DMS53 treated with DMSO at 0.1 percent for 48 hours (cell line): ENCODE results near the gene SCTR.
A peak's percentile ranks its signal among the peaks of the same experiment; 100 is the strongest.

Experiments
- DNase-seq: peaks from one replicate; lab custom pipeline; 2025; ENCODE audit not compliant: unreplicated experiment; lab: John Stamatoyannopoulos, UW

The SCTR gene

GRCh38 chr2:119523952-119524694 is at the start of gene SCTR:
Gene SCTR (minus strand): TSS chr2:119524483. CDS start chr2:119524226, 257 bp downstream.
- DNase-seq = peak; percentile 13

GRCh38 chr2:119567292-119567691 is 43.0 kb upstream of the SCTR start:
- no peak for DNase-seq

- DNase-seq = no peak
Measured at GRCh38 chr2:119565481-119565880, 41.2 kb upstream of the SCTR start.

GRCh38 chr2:119553687-119554344 is 29.5 kb upstream of the SCTR start:
- no peak for DNase-seq

- DNase-seq = no peak
Measured at GRCh38 chr2:119552902-119553301, 28.6 kb upstream of the SCTR start.

GRCh38 chr2:119550856-119551255 is 26.6 kb upstream of the SCTR start:
- no peak for DNase-seq

- no peak for DNase-seq
Measured at GRCh38 chr2:119550346-119550745, 26.1 kb upstream of the SCTR start.

- DNase-seq = no peak
Measured at GRCh38 chr2:119549241-119549640, 25.0 kb upstream of the SCTR start.

- no peak for DNase-seq
Measured at GRCh38 chr2:119548516-119549120, 24.3 kb upstream of the SCTR start.

GRCh38 chr2:119546447-119546767 is 22.1 kb upstream of the SCTR start:
- DNase-seq = no peak

GRCh38 chr2:119545754-119546446 is 21.6 kb upstream of the SCTR start:
- no peak for DNase-seq

GRCh38 chr2:119544939-119545475 is 20.7 kb upstream of the SCTR start:
- DNase-seq = no peak

GRCh38 chr2:119544075-119544938 is 20.0 kb upstream of the SCTR start, which contains the start of gene CFAP221:
Gene CFAP221 (plus strand): TSS chr2:119544449. CDS start chr2:119546132, 1,683 bp downstream.
- DNase-seq = peak; percentile 81

GRCh38 chr2:119541476-119541875 is 17.2 kb upstream of the SCTR start:
- no peak for DNase-seq

- no peak for DNase-seq
Measured at GRCh38 chr2:119537792-119538191, 13.5 kb upstream of the SCTR start.

GRCh38 chr2:119536707-119537106 is 12.4 kb upstream of the SCTR start:
- no peak for DNase-seq

GRCh38 chr2:119536211-119536610 is 11.9 kb upstream of the SCTR start:
- DNase-seq = no peak

GRCh38 chr2:119533560-119533959 is 9.3 kb upstream of the SCTR start:
- DNase-seq = no peak

GRCh38 chr2:119531292-119531691 is 7.0 kb upstream of the SCTR start:
- DNase-seq = no peak

- no peak for DNase-seq
Measured at GRCh38 chr2:119527999-119528398, 3.7 kb upstream of the SCTR start.
